ENCODE results near the gene FRMD4A. TPM values are rescaled to one million over a fixed set of nuclear protein-coding genes. Genes with fewer than 3 reads are reported as not detected.

Gene FRMD4A
- total RNA-seq, 4 donors from 2014 or later = 13.7 to 27.2 (median 19.6) TPM

GRCh38 chr10:13696071-13696470 lies 634.7 kb downstream of the FRMD4A start:
- WGBS, 2 donors (ENCODE audit: low coverage in 1 of 2) = 63 to 72% methylated on average over 3 to 4 of the region's 9 CpGs
- H3K27ac ChIP-seq = peak overlapping the region in 1 of 4 donors; percentile 5
- no peak for ATAC-seq
- peaks cover 0 to 3% (median 0%) of the 10 kb centered on the region in 3 donors for H3K4me1 ChIP-seq
- no peaks in the 10 kb centered on the region for H3K27me3 ChIP-seq
- peaks cover 0 to 93% of the 10 kb centered on the region in 2 donors for H3K36me3 ChIP-seq
- no peak overlapping the region for H3K4me3 ChIP-seq
- TF ChIP-seq EP300 (IDR thresholded peaks at IDR 0.05) (no peak), POLR2A (IDR thresholded peaks at IDR 0.05) (no peak), POLR2AphosphoS5 (IDR thresholded peaks at IDR 0.05) (no peak), CTCF (IDR thresholded peaks at IDR 0.05) (no peak)
- H3K9me3 ChIP-seq = no peaks in the 10 kb centered on the region

GRCh38 chr10:13695588-13695987 lies 635.1 kb downstream of the FRMD4A start:
- H3K27ac ChIP-seq = peak overlapping the region in 1 of 4 donors; percentile 5
- no peak overlapping the region for H3K4me3 ChIP-seq
- peaks cover 0 to 94% of the 10 kb centered on the region in 2 donors for H3K36me3 ChIP-seq
- no peaks in the 10 kb centered on the region for H3K27me3 ChIP-seq
- H3K4me1 ChIP-seq = peaks cover 0 to 3% (median 0%) of the 10 kb centered on the region in 3 donors
- WGBS, 2 donors (ENCODE audit: low coverage in 1 of 2) = 94 to 100% methylated on average over 2 to 3 of the region's 13 CpGs
- TF ChIP-seq POLR2AphosphoS5 (IDR thresholded peaks at IDR 0.05) (no peak), POLR2A (IDR thresholded peaks at IDR 0.05) (no peak), CTCF (IDR thresholded peaks at IDR 0.05) (no peak), EP300 (IDR thresholded peaks at IDR 0.05) (no peak)
- ATAC-seq = no peak
- no peaks in the 10 kb centered on the region for H3K9me3 ChIP-seq

GRCh38 chr10:13693783-13694700 lies 636.7 kb downstream of the FRMD4A start:
- TF ChIP-seq POLR2AphosphoS5 (IDR thresholded peaks at IDR 0.05) (no peak), EP300 (IDR thresholded peaks at IDR 0.05) (no peak), CTCF (IDR thresholded peaks at IDR 0.05) (no peak), POLR2A (IDR thresholded peaks at IDR 0.05) (no peak)
- Histone ChIP-seq H3K4me1 (peaks cover 0 to 3% (median 0%) of the 10 kb centered on the region in 3 donors), H3K27me3 (no peaks in the 10 kb centered on the region), H3K27ac (no peak overlapping the region), H3K9me3 (no peaks in the 10 kb centered on the region), H3K4me3 (no peak overlapping the region), H3K36me3 (peaks cover 0 to 85% of the 10 kb centered on the region in 2 donors)
- ATAC-seq = no peak
- 76 to 79% methylated on average over 2 to 9 of the region's 21 CpGs for WGBS, 2 donors (ENCODE audit: low coverage in 1 of 2)

GRCh38 chr10:13690281-13690825 lies 640.4 kb downstream of the FRMD4A start:
- TF ChIP-seq POLR2AphosphoS5 (IDR thresholded peaks at IDR 0.05) (no peak), POLR2A (IDR thresholded peaks at IDR 0.05) (no peak), EP300 (IDR thresholded peaks at IDR 0.05) (no peak)
- Histone ChIP-seq H3K4me3 (no peak overlapping the region), H3K36me3 (peaks cover 0 to 52% of the 10 kb centered on the region in 2 donors), H3K9me3 (no peaks in the 10 kb centered on the region), H3K27me3 (no peaks in the 10 kb centered on the region), H3K27ac (no peak overlapping the region), H3K4me1 (peaks cover 3 to 25% (median 10%) of the 10 kb centered on the region in 3 donors)
- no peak for ATAC-seq
- 79 to 100% methylated on average over 3 to 5 of the region's 10 CpGs for WGBS, 2 donors (ENCODE audit: low coverage in 1 of 2)

- 15 to 44% methylated on average over 2 to 5 of the region's 5 CpGs for WGBS, 2 donors (ENCODE audit: low coverage in 1 of 2)
- Histone ChIP-seq H3K4me3 (no peak overlapping the region), H3K9me3 (no peaks in the 10 kb centered on the region), H3K27me3 (no peaks in the 10 kb centered on the region), H3K4me1 (peaks cover 11 to 50% (median 18%) of the 10 kb centered on the region in 3 donors), H3K36me3 (peaks cover 0 to 21% of the 10 kb centered on the region in 2 donors), H3K27ac (peak overlapping the region; percentile 75 to 88 (median 80))
- no peak for TF ChIP-seq CTCF (IDR thresholded peaks at IDR 0.05)
- TF ChIP-seq POLR2AphosphoS5 (IDR thresholded peaks at IDR 0.05) = no peak
- no peak for TF ChIP-seq EP300 (IDR thresholded peaks at IDR 0.05)
- TF ChIP-seq POLR2A (IDR thresholded peaks at IDR 0.05) = no peak
- peak; percentile 41 for ATAC-seq
Measured at GRCh38 chr10:13686331-13686752, 644.4 kb downstream of the FRMD4A start.
